ENCODE measurements around the gene THSD7A.

The THSD7A gene

DNA sequence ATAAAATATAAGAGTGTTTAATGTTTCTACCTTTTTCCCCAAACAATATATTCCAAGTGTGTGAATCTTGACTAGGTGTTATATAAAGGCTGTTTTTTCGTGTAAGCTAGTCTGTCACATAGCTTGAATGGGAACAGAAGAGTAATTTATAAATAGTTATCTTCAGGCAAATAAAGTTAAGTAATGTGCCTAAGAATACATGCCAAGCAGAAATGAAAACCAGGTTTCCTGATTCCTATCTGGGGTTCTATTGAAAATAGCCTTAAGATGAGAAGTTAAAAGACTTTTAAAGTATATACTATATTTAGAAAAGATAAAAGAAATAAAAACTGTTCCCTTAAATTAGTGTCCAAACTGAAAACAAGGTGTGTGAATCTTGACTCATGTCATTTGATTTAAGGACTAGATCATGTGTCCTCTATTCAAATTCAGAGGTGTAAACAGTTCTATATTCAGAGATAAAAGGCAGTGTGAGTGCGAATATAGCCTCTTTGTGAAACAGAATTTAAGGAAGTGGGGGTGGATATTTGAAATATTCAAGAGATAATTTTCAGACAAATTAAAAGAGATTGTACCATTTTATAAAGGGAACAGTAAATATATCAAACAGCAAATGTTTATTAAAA lies 247.5 kb downstream of the THSD7A start:
- POLR2A ChIA-PET (ENCODE audit: low non-redundant PET): no interaction called here
- no peak for DNase-seq (ENCODE audit: low spot score)
- TF ChIP-seq, protein P1, sequence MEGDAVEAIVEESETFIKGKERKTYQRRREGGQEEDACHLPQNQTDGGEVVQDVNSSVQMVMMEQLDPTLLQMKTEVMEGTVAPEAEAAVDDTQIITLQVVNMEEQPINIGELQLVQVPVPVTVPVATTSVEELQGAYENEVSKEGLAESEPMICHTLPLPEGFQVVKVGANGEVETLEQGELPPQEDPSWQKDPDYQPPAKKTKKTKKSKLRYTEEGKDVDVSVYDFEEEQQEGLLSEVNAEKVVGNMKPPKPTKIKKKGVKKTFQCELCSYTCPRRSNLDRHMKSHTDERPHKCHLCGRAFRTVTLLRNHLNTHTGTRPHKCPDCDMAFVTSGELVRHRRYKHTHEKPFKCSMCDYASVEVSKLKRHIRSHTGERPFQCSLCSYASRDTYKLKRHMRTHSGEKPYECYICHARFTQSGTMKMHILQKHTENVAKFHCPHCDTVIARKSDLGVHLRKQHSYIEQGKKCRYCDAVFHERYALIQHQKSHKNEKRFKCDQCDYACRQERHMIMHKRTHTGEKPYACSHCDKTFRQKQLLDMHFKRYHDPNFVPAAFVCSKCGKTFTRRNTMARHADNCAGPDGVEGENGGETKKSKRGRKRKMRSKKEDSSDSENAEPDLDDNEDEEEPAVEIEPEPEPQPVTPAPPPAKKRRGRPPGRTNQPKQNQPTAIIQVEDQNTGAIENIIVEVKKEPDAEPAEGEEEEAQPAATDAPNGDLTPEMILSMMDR (conservative IDR thresholded peaks at IDR 0.05; ENCODE audit: low read depth): no peak
- no peak overlapping the region for H3K27ac ChIP-seq
- CTCF ChIA-PET: interaction anchor here (0.7 kb wide), 1 partner anchor 215 kb away, joined by 4 read pairs; no protein-coding TSS in a partner anchor

DNA sequence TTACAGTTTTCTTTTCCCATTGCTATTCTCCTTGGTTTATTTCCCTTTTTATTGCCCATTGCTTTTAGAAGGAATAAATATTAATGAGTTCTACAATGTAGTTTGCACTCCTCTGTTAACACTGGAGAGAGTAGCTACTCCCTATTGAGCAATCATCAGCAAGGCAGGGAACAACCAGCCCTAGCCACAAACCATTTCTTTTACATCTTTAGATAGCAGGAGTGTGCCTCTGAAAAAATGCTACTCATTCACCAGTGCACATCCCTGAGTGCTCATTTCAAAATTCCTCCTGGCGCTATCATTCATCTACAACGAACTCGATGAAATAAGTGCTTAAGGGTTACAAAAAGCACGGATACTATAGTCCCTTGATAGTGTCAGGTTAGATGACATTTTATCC lies 252.9 kb downstream of the THSD7A start:
- TF ChIP-seq, protein P1 (conservative IDR thresholded peaks at IDR 0.05; ENCODE audit: low read depth): no peak
- ChIA-PET POLR2A (ENCODE audit: low non-redundant PET) (no interaction called here), CTCF (interaction anchor here (0.6 kb wide), 1 partner anchor 1427 kb away, joined by 3 read pairs; no protein-coding TSS in a partner anchor)
- no peak for DNase-seq (ENCODE audit: low spot score)
- H3K27ac ChIP-seq: no peak overlapping the region

DNA sequence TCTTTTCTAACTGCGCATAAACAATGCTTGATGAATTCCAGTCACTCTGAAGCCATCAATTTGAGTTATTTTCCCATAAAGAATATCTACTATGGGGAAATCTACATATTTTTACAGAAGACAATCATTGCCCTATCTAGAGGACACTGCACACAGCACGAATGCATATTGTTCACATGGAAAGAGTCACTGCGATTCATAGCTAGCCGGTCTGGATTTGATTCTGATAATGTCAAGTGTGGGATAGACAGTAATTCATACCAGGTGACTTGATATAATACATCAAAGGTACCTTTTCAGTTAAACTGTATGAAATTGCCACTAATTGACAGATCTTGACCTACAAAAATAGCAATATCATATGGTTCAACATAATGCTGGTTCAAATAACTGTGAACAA lies 255.7 kb downstream of the THSD7A start:
- TF ChIP-seq, protein P1 (conservative IDR thresholded peaks at IDR 0.05; ENCODE audit: low read depth): no peak
- ChIA-PET CTCF (no interaction called here), POLR2A (ENCODE audit: low non-redundant PET) (no interaction called here)
- H3K27ac ChIP-seq: no peak overlapping the region
- no peak for DNase-seq (ENCODE audit: low spot score)

DNA sequence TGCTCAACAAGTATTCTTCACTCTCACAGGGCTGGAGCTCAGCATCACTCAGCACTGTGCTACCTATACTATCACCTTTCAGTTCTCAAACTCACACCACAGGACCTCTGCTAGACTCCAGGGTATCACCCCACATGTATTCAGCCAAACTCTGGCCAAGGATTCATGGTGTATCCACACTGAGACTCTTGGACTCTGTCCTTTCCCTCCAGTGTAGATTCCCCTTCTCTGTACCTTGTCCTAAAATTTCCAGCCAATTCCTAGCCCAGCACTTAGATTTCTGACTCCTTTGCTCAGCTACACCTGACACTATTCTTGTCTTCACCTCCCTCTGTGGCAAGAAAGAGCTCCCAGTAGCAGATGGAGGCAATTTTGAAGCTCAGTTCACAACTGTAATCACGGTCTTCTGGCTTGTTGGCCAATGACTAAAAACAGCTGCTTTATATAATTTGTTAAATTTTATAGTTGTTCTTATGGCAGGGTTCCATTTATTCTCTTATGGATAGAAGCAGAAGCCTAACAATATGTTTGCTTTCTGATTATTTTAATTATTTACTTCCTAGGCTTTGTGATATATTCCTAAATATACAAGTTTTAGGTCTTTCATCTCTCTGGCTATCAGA lies 258.8 kb downstream of the THSD7A start:
- no peak for DNase-seq (ENCODE audit: low spot score)
- TF ChIP-seq, protein P1 (conservative IDR thresholded peaks at IDR 0.05; ENCODE audit: low read depth): no peak
- no peak overlapping the region for H3K27ac ChIP-seq
- CTCF ChIA-PET: interaction anchor here (0.6 kb wide), 1 partner anchor 29 kb away, joined by 3 read pairs; no protein-coding TSS in a partner anchor
- POLR2A ChIA-PET (ENCODE audit: low non-redundant PET): no interaction called here

DNA sequence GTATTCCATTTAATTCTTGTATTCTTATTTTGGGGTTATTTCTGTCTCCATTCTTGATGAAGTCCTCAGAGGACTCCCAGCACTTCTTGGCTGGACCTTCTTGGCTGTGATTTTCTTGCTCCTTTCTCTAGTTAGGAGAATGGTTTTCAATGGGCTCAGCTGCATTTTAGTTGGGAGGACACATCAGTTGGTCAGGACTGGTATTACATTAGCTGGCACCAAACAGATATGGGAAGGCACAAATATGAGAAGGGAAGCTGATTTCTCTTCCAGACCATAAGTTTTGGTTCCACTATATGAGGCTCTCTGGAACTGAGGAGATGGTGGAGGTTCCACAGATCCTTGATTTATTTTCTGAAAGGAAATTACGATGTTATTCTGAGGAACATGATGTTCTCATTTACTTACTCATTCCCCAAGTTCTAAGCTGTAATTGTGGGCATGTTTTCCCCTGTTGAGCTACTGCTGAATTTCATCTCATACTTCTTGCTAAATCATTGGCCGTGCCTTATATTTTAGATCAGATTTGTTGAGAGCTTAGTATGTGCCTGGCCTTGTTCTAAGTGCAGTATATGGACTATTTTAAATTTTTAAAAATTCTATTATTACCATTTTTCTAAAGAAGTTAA lies 261.0 kb downstream of the THSD7A start:
- TF ChIP-seq, protein P1 (conservative IDR thresholded peaks at IDR 0.05; ENCODE audit: low read depth): no peak
- POLR2A ChIA-PET (ENCODE audit: low non-redundant PET): no interaction called here

DNA sequence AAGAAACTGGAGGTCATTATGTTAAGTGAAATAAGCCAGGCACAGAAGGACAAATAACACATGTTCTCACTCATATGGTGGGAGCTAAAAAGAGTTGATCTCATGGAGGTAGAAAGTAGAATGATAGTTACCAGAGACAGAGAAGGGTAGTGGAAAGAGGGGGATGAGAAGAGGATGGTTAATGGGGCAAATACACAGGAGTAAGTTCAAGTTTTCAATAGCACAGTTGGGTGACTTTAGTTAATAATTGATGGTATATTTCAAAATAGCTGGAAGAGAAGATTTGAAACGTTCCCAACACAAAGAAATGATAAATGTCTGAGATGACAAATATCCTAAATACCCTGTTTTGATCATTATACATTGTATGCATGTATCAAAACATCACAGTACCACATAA lies 261.8 kb downstream of the THSD7A start:
- H3K27ac ChIP-seq: no peak overlapping the region
- POLR2A ChIA-PET (ENCODE audit: low non-redundant PET): no interaction called here
- TF ChIP-seq, protein P1 (conservative IDR thresholded peaks at IDR 0.05; ENCODE audit: low read depth): no peak
- CTCF ChIA-PET: no interaction called here
- DNase-seq (ENCODE audit: low spot score): no peak

More for the DNA sequence above, 261.0 kb downstream of the THSD7A start:
- CTCF ChIA-PET: no interaction called here
- no peak overlapping the region for H3K27ac ChIP-seq
- DNase-seq (ENCODE audit: low spot score): no peak
